ENCODE measurements around the gene MED7. TPM values are rescaled to one million over a fixed set of nuclear protein-coding genes. Genes with fewer than 3 reads are reported as not detected.
"Not testable (repeated sequence)": the region's sequence is repeated elsewhere in the genome, so short reads cannot be mapped to it uniquely, and the experiment has no call there.

Gene MED7
- total RNA-seq, 4 donors from 2014 or later: 3.8 to 22.5 (median 13.6) TPM

DNA sequence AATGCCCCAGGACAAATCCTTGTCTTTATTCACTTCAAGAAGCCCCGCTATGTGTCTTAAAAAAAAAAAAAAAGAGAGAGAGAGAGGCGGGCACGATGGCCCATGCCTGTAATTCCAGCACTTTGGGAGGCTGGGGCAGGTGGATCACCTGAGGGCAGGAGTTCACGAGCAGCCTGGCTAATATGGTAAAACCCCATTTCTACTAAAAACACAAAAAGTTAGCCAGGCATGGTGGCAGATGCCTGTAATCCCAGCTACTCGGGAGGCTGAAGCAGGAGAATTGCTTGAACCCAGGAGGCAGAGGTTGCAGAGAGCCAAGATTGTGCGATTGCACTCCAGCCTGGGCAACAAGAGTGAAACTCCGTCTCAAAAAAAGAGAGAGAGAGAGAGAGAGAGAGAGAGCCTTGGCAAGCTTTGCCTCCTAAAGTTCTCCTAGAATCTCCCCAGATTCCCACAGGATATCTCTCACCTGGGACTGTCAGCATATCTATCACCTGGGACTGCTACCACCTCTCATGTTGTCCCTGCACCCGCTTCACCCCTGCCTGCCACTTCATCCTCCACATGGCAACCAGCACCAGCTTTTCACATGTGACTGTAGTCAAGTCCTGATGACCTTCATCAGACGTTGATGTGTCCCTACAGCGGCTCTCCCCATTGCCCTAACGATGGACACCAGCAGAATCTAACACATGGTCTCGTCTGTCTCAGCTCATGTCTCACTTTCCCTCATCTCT, 43.8 kb upstream of the MED7 start:
- TF ChIP-seq POLR2A (IDR thresholded peaks at IDR 0.05) (no peak), CTCF (IDR thresholded peaks at IDR 0.05) (no peak)

GRCh38 chr5:157185122-157185521, 42.5 kb upstream of the MED7 start:
- H3K9me3 ChIP-seq; intact Hi-C loops (cut with DNase I; ENCODE audit: low total_unique reads); H3K27me3 ChIP-seq; H3K4me3 ChIP-seq; DNase-seq; H3K27ac ChIP-seq; H3K4me1 ChIP-seq; H3K36me3 ChIP-seq: not testable (repeated sequence)

More for the DNA sequence above, 43.8 kb upstream of the MED7 start:
- H3K36me3 ChIP-seq: no peaks in the 10 kb centered on the region
- no peaks in the 10 kb centered on the region for H3K4me1 ChIP-seq
- H3K27ac ChIP-seq: no peak overlapping the region
- no peaks in the 10 kb centered on the region for H3K27me3 ChIP-seq
- intact Hi-C loops (cut with DNase I; ENCODE audit: low total_unique reads): no loop called here
- no peaks in the 10 kb centered on the region for H3K9me3 ChIP-seq
- no peak for DNase-seq
- H3K4me3 ChIP-seq: no peak overlapping the region

- H3K4me3 ChIP-seq: no peak overlapping the region
- H3K4me1 ChIP-seq: no peaks in the 10 kb centered on the region
- intact Hi-C loops (cut with DNase I; ENCODE audit: low total_unique reads): no loop called here
- no peaks in the 10 kb centered on the region for H3K27me3 ChIP-seq
- no peaks in the 10 kb centered on the region for H3K36me3 ChIP-seq
- DNase-seq: no peak
- H3K9me3 ChIP-seq: no peaks in the 10 kb centered on the region
- TF ChIP-seq CTCF (IDR thresholded peaks at IDR 0.05): no peak
- no peak for TF ChIP-seq POLR2A (IDR thresholded peaks at IDR 0.05)
- no peak overlapping the region for H3K27ac ChIP-seq
Observed at GRCh38 chr5:157184117-157184670, 41.5 kb upstream of the MED7 start.

DNA sequence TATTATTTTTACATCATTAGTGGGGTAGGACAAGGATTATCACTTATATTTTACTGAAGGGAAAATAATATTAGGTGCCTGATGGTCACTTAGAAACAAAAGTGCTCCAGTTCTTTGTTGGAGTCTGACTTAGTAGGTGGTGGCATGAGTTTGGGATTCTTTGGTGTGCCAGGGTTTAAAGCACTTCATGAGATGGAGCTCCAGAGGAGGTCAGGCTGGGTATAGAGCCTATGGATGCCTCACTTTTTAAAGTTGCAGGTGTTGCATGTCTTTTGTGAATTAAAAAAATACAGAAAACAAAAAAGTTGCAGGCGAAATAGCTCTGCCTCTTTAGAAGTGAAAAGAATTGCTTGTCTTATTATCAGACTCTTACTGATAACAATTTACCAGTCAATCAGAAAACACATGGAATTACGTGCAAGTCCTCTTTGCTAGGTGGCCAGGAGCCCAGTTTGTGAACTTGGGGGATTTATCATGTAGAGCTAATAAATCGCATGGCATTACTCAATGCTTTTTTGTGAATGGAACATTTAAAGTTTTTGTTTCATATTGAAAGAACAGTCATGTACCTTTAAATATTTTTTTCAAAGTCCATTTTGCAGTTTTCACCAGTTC, 39.6 kb upstream of the MED7 start:
- no peaks in the 10 kb centered on the region for H3K4me1 ChIP-seq
- H3K27me3 ChIP-seq: no peaks in the 10 kb centered on the region
- no peak overlapping the region for H3K27ac ChIP-seq
- no peaks in the 10 kb centered on the region for H3K9me3 ChIP-seq
- no peaks in the 10 kb centered on the region for H3K36me3 ChIP-seq
- no peak for DNase-seq
- no peak overlapping the region for H3K4me3 ChIP-seq
- intact Hi-C loops (cut with DNase I; ENCODE audit: low total_unique reads): no loop called here
- TF ChIP-seq CTCF (IDR thresholded peaks at IDR 0.05) (no peak), POLR2A (IDR thresholded peaks at IDR 0.05) (no peak)

GRCh38 chr5:157180374-157181264, 38.0 kb upstream of the MED7 start, which contains the start of gene ITK:
Gene ITK (plus strand): TSS chr5:157180840. CDS start chr5:157180978, 138 bp downstream.
- no peak within 1 kb of the TSS for H3K4me3 ChIP-seq
- no peaks in the 10 kb centered on the region for H3K27me3 ChIP-seq
- no peaks in the 10 kb centered on the region for H3K9me3 ChIP-seq
- no peak for TF ChIP-seq CTCF (IDR thresholded peaks at IDR 0.05)
- TF ChIP-seq POLR2A (IDR thresholded peaks at IDR 0.05): no peak
- DNase-seq: no peak
- intact Hi-C loops (cut with DNase I; ENCODE audit: low total_unique reads): no loop called here
- no peaks in the 10 kb centered on the region for H3K4me1 ChIP-seq
- no peak within 1 kb of the TSS for H3K27ac ChIP-seq
- H3K36me3 ChIP-seq: no peaks in the 10 kb centered on the region
